GM08714 (cell line): ENCODE results near the gene ASXL1.

ENCODE experiments used
- H3K4me3 ChIP-seq: fragments of 200-500 bp; sonication (Bioruptor generic); 2 replicates; pipeline ENCODE4 v1.5.1; 2014; ENCODE audit warnings: mild to moderate bottlenecking, low read length, inconsistent platforms
- ZNF274 ChIP-seq: IDR thresholded peaks from 2 replicates; pipeline ENCODE4 v1.6.1; 2012; ENCODE audit warnings: mild to moderate bottlenecking, low read depth, low read length

ASXL1 gene

DNA sequence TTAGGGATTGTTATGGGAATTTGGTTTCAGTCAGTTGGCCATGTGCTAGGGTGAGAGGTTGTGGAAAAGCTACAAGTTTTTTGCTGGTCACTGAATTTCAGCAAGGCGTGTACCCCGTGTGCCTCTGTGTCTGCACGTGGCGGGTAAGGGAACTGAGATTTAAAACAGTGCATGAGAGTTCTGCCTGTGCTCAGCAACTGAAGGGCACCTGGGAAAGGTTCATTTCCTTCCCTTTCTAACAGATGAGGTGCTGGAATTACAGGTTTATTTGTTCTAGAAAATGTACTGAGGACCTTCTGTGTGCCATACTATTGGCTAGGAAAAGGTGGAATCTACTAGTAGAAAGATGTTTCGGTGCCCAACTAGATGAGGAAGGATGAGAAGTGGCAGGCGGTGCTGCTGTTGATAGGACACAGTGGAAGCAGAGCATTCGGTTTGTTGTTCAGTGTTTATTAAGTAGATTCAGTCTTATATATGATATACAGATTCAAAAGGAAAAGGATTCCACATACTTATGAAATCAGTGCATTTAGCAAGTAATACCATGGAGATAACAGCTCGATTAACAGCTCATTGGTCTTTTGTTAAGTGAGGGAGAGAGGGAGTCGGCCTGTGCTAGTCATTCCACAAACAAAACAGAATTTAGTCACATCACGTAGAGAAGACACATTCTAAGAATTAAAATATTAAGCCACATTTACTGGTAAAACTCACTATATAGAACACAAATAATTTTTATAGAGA lies 84.7 kb downstream of the ASXL1 start:
- H3K4me3 ChIP-seq, result no peak overlapping the region
- no peak for TF ChIP-seq ZNF274

DNA sequence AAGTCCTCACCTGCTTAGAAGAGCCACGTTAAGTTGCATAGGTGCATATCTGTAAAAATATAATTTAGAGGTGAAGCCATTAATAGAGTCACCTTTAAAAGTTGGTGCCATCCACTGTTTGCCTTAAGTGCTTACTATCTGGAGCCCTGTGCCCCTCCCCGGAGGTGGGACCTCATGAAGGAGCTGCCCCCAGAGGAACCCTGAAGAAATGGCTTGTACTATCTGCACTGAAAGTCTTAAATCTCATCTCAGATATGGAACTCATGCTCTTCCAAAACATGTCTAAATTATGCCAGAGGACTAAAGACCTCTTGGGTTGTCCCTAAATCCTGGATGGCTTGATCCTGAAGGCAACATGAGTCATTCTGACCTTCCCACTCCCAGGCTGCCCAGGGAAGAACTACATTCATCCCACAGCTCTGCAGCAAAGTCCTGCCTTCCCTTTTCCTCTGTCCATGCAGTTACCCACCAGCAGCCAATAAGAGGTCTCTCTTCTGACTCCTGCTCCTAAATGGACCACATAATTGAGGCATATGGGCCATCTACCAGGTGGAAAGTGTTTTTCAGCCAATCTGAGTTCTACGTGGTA lies 85.3 kb downstream of the ASXL1 start:
- no peak overlapping the region for H3K4me3 ChIP-seq
- TF ChIP-seq ZNF274, result no peak

GRCh38 chr20:32444474-32445220 lies 86.5 kb downstream of the ASXL1 start:
- no peak for TF ChIP-seq ZNF274
- H3K4me3 ChIP-seq, result no peak overlapping the region

- TF ChIP-seq ZNF274, result no peak
- no peak overlapping the region for H3K4me3 ChIP-seq
Measured at GRCh38 chr20:32445539-32446273, 87.6 kb downstream of the ASXL1 start.

DNA sequence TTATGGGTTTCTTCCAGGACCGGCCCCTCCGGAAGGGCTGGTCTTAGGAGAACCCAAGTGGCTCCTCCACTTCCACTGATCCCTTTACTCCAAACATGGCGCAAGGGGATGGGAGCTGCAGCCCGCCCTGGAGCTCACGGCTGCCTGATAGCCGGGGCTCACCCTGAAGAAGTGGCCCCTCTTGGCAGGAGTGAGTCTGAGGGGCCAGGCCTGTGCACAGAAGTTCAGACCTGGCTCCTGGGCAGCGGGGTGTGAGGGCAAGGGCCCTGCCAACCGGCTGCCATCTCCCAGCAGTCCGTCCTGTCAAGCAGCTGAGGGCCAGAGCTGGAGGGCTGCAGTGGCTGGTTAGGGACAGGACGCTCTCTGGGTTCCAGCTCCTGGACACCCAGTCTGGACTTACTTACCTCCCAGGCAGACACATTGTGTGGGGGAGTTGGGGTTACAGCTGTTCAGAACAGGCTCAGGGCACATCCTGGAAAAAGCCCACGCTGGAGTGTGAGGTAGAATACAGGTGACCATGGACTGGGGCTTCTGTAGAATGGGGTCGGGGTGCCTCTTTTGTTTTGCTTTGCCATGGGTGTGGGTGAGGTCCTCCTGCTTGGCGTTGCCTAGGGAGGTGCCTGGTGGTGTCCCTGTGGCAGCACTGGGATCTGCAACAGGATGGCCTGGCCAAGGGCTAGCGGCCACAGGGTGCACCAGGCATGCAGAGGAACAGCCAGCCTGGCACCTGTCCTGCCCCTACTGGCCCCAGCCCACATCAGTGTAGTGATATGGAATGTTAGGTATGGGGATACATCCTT lies 88.4 kb downstream of the ASXL1 start:
- H3K4me3 ChIP-seq, result no peak overlapping the region
- no peak for TF ChIP-seq ZNF274

GRCh38 chr20:32447136-32448027 lies 89.3 kb downstream of the ASXL1 start:
- no peak overlapping the region for H3K4me3 ChIP-seq
- no peak for TF ChIP-seq ZNF274

DNA sequence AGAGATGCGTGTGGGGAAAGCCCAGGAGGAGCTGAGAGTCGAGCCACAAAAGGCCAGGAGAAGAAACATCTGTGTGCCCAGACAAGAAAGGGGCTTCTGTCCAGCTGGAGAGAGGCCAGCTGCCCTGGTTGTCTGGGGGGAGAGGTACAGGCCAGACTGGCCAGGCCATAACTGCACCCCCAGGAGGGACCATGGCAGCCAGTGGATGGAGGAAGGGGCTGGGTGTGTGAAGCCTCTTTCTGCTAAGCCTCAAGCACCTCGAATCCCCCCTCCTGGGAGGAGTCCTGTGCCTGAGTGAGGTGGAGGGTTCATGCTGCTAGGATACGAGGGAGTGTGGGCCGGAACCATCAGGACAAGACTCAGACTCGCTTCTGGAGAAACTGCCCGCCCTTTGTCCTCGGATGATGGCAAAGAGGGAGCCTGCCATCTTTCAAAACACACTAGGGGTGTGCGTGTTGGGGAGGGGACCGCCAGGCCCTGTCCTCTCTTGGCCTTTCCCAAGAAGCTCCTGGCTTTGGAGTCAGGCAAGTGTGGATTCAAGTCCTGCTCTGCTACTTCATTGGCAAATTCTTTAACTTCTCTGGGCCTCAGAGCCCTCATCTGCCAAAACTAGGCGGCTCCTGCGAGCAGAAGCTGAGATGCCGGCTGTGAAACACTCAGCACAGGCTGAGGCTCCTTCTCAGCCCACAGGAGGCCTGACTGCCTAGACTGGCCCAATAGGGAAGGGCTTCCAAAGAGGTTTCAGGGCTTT lies 90.3 kb downstream of the ASXL1 start:
- H3K4me3 ChIP-seq, result no peak overlapping the region
- TF ChIP-seq ZNF274, result no peak

GRCh38 chr20:32449057-32449889 lies 91.1 kb downstream of the ASXL1 start:
- TF ChIP-seq ZNF274, result no peak
- no peak overlapping the region for H3K4me3 ChIP-seq

GRCh38 chr20:32449890-32450401 lies 91.8 kb downstream of the ASXL1 start:
- H3K4me3 ChIP-seq, result no peak overlapping the region
- no peak for TF ChIP-seq ZNF274

DNA sequence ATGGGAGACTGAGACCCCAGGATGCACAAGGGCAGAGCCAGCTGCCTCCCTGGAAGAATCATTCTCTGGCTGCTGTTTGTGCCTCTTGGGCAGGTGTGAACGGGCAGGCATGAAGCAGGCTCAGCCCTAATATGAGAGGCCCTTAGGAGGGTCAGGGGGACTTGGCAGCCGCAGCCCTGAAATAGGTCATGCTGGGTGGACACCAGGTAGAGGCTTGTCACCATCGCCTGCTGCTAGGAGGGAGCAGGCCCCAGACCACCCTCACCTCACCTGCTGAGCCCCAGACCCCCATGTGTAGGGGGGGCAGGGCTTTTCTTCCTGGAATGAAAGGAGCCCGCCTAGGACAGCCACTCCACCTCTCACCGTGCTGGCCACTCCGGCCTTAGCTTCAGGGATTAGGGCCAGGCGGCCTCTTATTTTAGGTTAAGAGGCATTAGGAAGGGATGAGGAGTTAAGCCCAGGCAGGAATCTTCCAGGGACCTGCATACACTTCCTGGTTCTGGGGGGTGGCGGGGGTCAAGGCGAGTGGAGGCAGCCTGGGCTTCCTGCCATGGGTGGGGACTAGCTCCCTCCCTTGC lies 92.4 kb downstream of the ASXL1 start:
- TF ChIP-seq ZNF274, result no peak
- H3K4me3 ChIP-seq, result no peak overlapping the region

DNA sequence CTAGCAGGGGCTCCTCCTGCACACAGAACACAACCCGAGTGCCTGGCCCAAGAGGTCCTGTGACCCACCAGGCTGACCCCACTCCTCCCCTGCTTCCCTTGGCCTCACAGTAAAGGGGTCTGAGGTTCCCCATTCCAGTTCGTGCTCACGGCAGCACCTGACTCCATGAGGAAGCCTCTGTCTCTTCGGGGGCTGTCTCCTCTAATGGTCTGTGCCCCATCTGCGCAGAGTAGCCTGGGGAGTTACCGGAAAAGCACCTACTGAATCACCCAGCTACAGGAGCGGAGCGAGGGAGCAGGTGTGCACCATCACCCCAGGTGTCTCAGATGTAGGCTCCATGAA lies 93.2 kb downstream of the ASXL1 start:
- no peak for TF ChIP-seq ZNF274
- no peak overlapping the region for H3K4me3 ChIP-seq
